Measurements from ENCODE around the gene KDM4B.

The KDM4B gene

GRCh38 chr19:4983346-4984105, 14.6 kb downstream of the KDM4B start:
- TF ChIP-seq CTCF (IDR thresholded peaks at IDR 0.05; ENCODE audit: low read length, missing control alignments) = no peak
- H3K4me3 ChIP-seq (replicated peaks; ENCODE audit: low read depth, low read length) = no peak overlapping the region
- DNase-seq (ENCODE audit: low read depth) = no peak

GRCh38 chr19:4984106-4984380, 15.1 kb downstream of the KDM4B start:
- DNase-seq (ENCODE audit: low read depth) = no peak
- no peak for TF ChIP-seq CTCF (IDR thresholded peaks at IDR 0.05; ENCODE audit: low read length, missing control alignments)
- H3K4me3 ChIP-seq (replicated peaks; ENCODE audit: low read depth, low read length) = no peak overlapping the region

- TF ChIP-seq CTCF (IDR thresholded peaks at IDR 0.05; ENCODE audit: low read length, missing control alignments) = no peak
- DNase-seq (ENCODE audit: low read depth) = no peak
- no peak overlapping the region for H3K4me3 ChIP-seq (replicated peaks; ENCODE audit: low read depth, low read length)
These were observed 15.6 kb downstream of the KDM4B start for GRCh38 chr19:4984438-4984990.

GRCh38 chr19:4985551-4985991, 16.7 kb downstream of the KDM4B start:
- H3K4me3 ChIP-seq (replicated peaks; ENCODE audit: low read depth, low read length) = no peak overlapping the region
- no peak for DNase-seq (ENCODE audit: low read depth)
- TF ChIP-seq CTCF (IDR thresholded peaks at IDR 0.05; ENCODE audit: low read length, missing control alignments) = no peak

- no peak overlapping the region for H3K4me3 ChIP-seq (replicated peaks; ENCODE audit: low read depth, low read length)
- TF ChIP-seq CTCF (IDR thresholded peaks at IDR 0.05; ENCODE audit: low read length, missing control alignments) = no peak
- no peak for DNase-seq (ENCODE audit: low read depth)
These were observed 17.1 kb downstream of the KDM4B start for GRCh38 chr19:4986056-4986455.

- no peak for TF ChIP-seq CTCF (IDR thresholded peaks at IDR 0.05; ENCODE audit: low read length, missing control alignments)
- H3K4me3 ChIP-seq (replicated peaks; ENCODE audit: low read depth, low read length) = no peak overlapping the region
- no peak for DNase-seq (ENCODE audit: low read depth)
These were observed 17.6 kb downstream of the KDM4B start for GRCh38 chr19:4986471-4986891.

GRCh38 chr19:4987256-4987655, 18.3 kb downstream of the KDM4B start:
- no peak for TF ChIP-seq CTCF (IDR thresholded peaks at IDR 0.05; ENCODE audit: low read length, missing control alignments)
- no peak overlapping the region for H3K4me3 ChIP-seq (replicated peaks; ENCODE audit: low read depth, low read length)
- DNase-seq (ENCODE audit: low read depth) = no peak

Measured in fibroblast of pulmonary artery (primary cell).